IMR-90 (cell line): ENCODE results near the gene MYO3B. TPM values are rescaled to one million over a fixed set of nuclear protein-coding genes. Genes with fewer than 3 reads are reported as not detected.

Experiments used
- ATAC-seq: fragments of 200-7000 bp; cut with Tn5 transposase; 2 replicates; pipeline ENCODE4 v1.9.1; 2020; ENCODE audit warnings: low read depth, mild to moderate bottlenecking, moderate library complexity
- BruUV-seq: library from RNA; stranded (reverse); fragments of 400-500 nt; replicated peaks from 2 replicates; lab custom pipeline; 2021; lab: Mats Ljungman, UMichigan
- CTCF ChIA-PET: fragments of 300-600 bp; formaldehyde crosslinking; extraction: SDS; loops from one replicate; lab custom pipeline; 2021; ENCODE audit warnings: antibody characterized with exemption; lab: Yijun Ruan, JAX
- POLR2A ChIA-PET: fragments of 300-600 bp; sonication (Branson Sonifier 250); formaldehyde crosslinking; loops from one replicate; lab custom pipeline; 2022; ENCODE audit warnings: antibody characterized with exemption; ENCODE audit not compliant: unreplicated experiment; lab: Charles Lee
- DNase-seq: peaks from one replicate; pipeline ENCODE4 v3.0.0; 2013
- H2AFZ ChIP-seq: replicated peaks from 2 replicates; pipeline ENCODE3; 2013; ENCODE audit warnings: low read length, mild to moderate bottlenecking; ENCODE audit not compliant: poor library complexity
- H2AK5ac ChIP-seq: 2 replicates; pipeline ENCODE4 v1.6.1; 2013; ENCODE audit warnings: low read depth, low read length, inconsistent platforms
- H2AK9ac ChIP-seq: replicated peaks from 2 replicates; pipeline ENCODE3; 2013; ENCODE audit warnings: mild to moderate bottlenecking, low read depth, low read length, moderate library complexity; ENCODE audit not compliant: poor library complexity
- H2BK120ac ChIP-seq: 2 replicates; pipeline ENCODE4 v1.6.1; 2013; ENCODE audit warnings: low read depth, low read length, inconsistent platforms
- H2BK15ac ChIP-seq: 3 replicates; pipeline ENCODE4 v1.6.1; 2013; ENCODE audit warnings: low read depth, low read length, inconsistent platforms
- H2BK20ac ChIP-seq: 2 replicates; pipeline ENCODE4 v1.6.1; 2013; ENCODE audit warnings: low read depth, mild to moderate bottlenecking, inconsistent platforms, low read length, moderate library complexity
- H2BK5ac ChIP-seq: 2 replicates; pipeline ENCODE4 v1.6.1; 2013; ENCODE audit warnings: mild to moderate bottlenecking, low read depth, low read length, inconsistent platforms; ENCODE audit not compliant: poor library complexity, severe bottlenecking
- H3K14ac ChIP-seq: replicated peaks from 2 replicates; pipeline ENCODE4 v1.6.1; 2013; ENCODE audit warnings: low read depth, low read length, inconsistent platforms
- H3K18ac ChIP-seq: 2 replicates; pipeline ENCODE4 v1.6.1; 2013; ENCODE audit warnings: low read depth, low read length, control low read depth
- H3K23ac ChIP-seq: 2 replicates; pipeline ENCODE4 v1.6.1; 2013; ENCODE audit warnings: low read depth, low read length, inconsistent platforms
- H3K27ac ChIP-seq: 2 replicates; pipeline ENCODE4 v1.5.1; 2013; ENCODE audit warnings: mild to moderate bottlenecking, control low read depth, low read length; ENCODE audit not compliant: insufficient read depth
- H3K27me3 ChIP-seq: 2 replicates; pipeline ENCODE4 v1.6.1; 2013; ENCODE audit warnings: low read length; ENCODE audit not compliant: control insufficient read depth, insufficient read depth
- H3K36me3 ChIP-seq: 2 replicates; pipeline ENCODE4 v1.6.1; 2013; ENCODE audit warnings: low read length, mixed read lengths; ENCODE audit not compliant: control insufficient read depth, insufficient read depth
- H3K4ac ChIP-seq: 2 replicates; pipeline ENCODE4 v1.6.1; 2013; ENCODE audit warnings: low read depth, low read length, inconsistent platforms
- H3K4me1 ChIP-seq: 2 replicates; pipeline ENCODE4 v1.6.1; 2013; ENCODE audit warnings: low read length, mixed read lengths; ENCODE audit not compliant: control insufficient read depth, insufficient read depth
- H3K4me2 ChIP-seq: 2 replicates; pipeline ENCODE4 v1.6.1; 2013; ENCODE audit warnings: low read depth, mild to moderate bottlenecking, control low read depth, low read length, moderate library complexity
- H3K4me3 ChIP-seq: 2 replicates; pipeline ENCODE4 v1.5.1; 2013; ENCODE audit warnings: low read depth, mild to moderate bottlenecking, control low read depth, low read length, moderate library complexity; ENCODE audit not compliant: insufficient read depth
- H3K56ac ChIP-seq: 2 replicates; pipeline ENCODE4 v1.6.1; 2013; ENCODE audit warnings: low read length, inconsistent platforms; ENCODE audit not compliant: insufficient read depth; ENCODE audit errors: extremely low read depth
- H3K79me1 ChIP-seq, 2 experiments: 2 replicates each; pipeline ENCODE4 v1.6.1; 2013; ENCODE audit warnings: low read length in 2 of 2, inconsistent platforms in 1 of 2, low read depth in 1 of 2
- H3K9ac ChIP-seq: 2 replicates; pipeline ENCODE4 v1.6.1; 2013; ENCODE audit warnings: low read depth, low read length, control low read depth
- H3K9me1 ChIP-seq: 2 replicates; pipeline ENCODE4 v1.6.1; 2013; ENCODE audit warnings: low read length, inconsistent platforms; ENCODE audit not compliant: insufficient read depth
- H3K9me3 ChIP-seq: 2 replicates; pipeline ENCODE4 v1.6.1; 2013; ENCODE audit warnings: low read length; ENCODE audit not compliant: control insufficient read depth, insufficient read depth
- H4K20me1 ChIP-seq: 2 replicates; pipeline ENCODE4 v1.6.1; 2013; ENCODE audit warnings: low read length, inconsistent platforms; ENCODE audit not compliant: insufficient read depth
- H4K5ac ChIP-seq: 2 replicates; pipeline ENCODE4 v1.6.1; 2013; ENCODE audit warnings: mild to moderate bottlenecking, low read depth, low read length, control low read depth
- H4K8ac ChIP-seq, 2 experiments: 2 replicates each; pipeline ENCODE4 v1.6.1; 2013; ENCODE audit warnings: low read depth in 2 of 2, low read length in 2 of 2, control low read depth in 1 of 2, inconsistent platforms in 1 of 2
- H4K91ac ChIP-seq: 2 replicates; pipeline ENCODE4 v1.6.1; 2013; ENCODE audit warnings: low read depth, low read length, inconsistent platforms; ENCODE audit not compliant: insufficient read depth
- BHLHE40 ChIP-seq: fragments of 150-350 bp; IDR thresholded peaks from 2 replicates; pipeline ENCODE4 v1.6.1; 2016; ENCODE audit warnings: mild to moderate bottlenecking, low read depth, low read length
- CEBPB ChIP-seq: IDR thresholded peaks from 2 replicates; pipeline ENCODE4 v1.6.1; 2012; ENCODE audit warnings: low read depth, low read length, improper control_type of control experiment
- CHD1 ChIP-seq: IDR thresholded peaks from 2 replicates; pipeline ENCODE4 v1.6.1; 2012; ENCODE audit warnings: low read depth, low read length, improper control_type of control experiment
- FOS ChIP-seq: fragments of 150-350 bp; IDR thresholded peaks from 2 replicates; pipeline ENCODE4 v1.6.1; 2016; ENCODE audit warnings: low read depth, low read length
- MAFK ChIP-seq: IDR thresholded peaks from 2 replicates; pipeline ENCODE4 v1.6.1; 2012; ENCODE audit warnings: low read depth, low read length, improper control_type of control experiment
- MAZ ChIP-seq: IDR thresholded peaks from 2 replicates; pipeline ENCODE4 v1.6.1; 2012; ENCODE audit warnings: low read depth, mild to moderate bottlenecking, low read length, improper control_type of control experiment, moderate library complexity, borderline replicate concordance
- MXI1 ChIP-seq: IDR thresholded peaks from 2 replicates; pipeline ENCODE4 v1.6.1; 2012; ENCODE audit warnings: low read depth, mild to moderate bottlenecking, low read length, moderate library complexity, borderline replicate concordance
- NFE2L2 ChIP-seq: fragments of 150-350 bp; IDR thresholded peaks from 2 replicates; pipeline ENCODE4 v1.6.1; 2016; ENCODE audit warnings: low read depth, mild to moderate bottlenecking, low read length
- POLR2A ChIP-seq: IDR thresholded peaks from 2 replicates; pipeline ENCODE4 v1.6.1; 2012; ENCODE audit warnings: mild to moderate bottlenecking, low read depth, low read length
- RAD21 ChIP-seq: IDR thresholded peaks from 2 replicates; pipeline ENCODE4 v1.6.1; 2012; ENCODE audit warnings: low read length, improper control_type of control experiment
- RCOR1 ChIP-seq: IDR thresholded peaks from 2 replicates; pipeline ENCODE4 v1.6.1; 2012; ENCODE audit warnings: mild to moderate bottlenecking, low read length, improper control_type of control experiment; ENCODE audit not compliant: insufficient replicate concordance
- RFX5 ChIP-seq: IDR thresholded peaks from 2 replicates; pipeline ENCODE4 v1.8.0; 2012; ENCODE audit warnings: low read depth, mild to moderate bottlenecking, low read length, moderate library complexity
- SMC3 ChIP-seq: fragments of 150-350 bp; IDR thresholded peaks from 2 replicates; pipeline ENCODE4 v1.6.1; 2016; ENCODE audit warnings: low read depth, mild to moderate bottlenecking, antibody characterized with exemption, low read length, moderate library complexity
- WGBS, 2 experiments: methylation state at CpG; one replicate each; pipeline versions ENCODE4 v1.1.5 to v1.1.7; 2013; ENCODE audit warnings: missing lambda C conversion rate in 2 of 2; ENCODE audit not compliant: insufficient read length in 1 of 2; ENCODE audit errors: extremely low coverage in 2 of 2; 5-methylcytosine and 5-hydroxymethylcytosine counted together
- dilution Hi-C: fragments of 300-500 bp; cut with HindIII; formaldehyde crosslinking; loops from one replicate; pipeline ENCODE4 v1.14.3; 2018; ENCODE audit warnings: low sequenced_read_pairs; ENCODE audit not compliant: unreplicated experiment
- in situ Hi-C: fragments of 300-500 bp; cut with MboI; formaldehyde crosslinking; loops from 3 replicates; pipeline ENCODE4 v1.14.3; 2019; ENCODE audit warnings: low sequenced_read_pairs, inconsistent platforms, mixed read lengths
- intact Hi-C: fragments of 100-400 bp; cut with micrococcal nuclease; formaldehyde crosslinking; loops from 2 replicates; pipeline ENCODE4 v1.10.0; 2022
- polyA plus RNA-seq, 3 experiments: library from polyadenylated mRNA; depleted of rRNA; stranded (reverse); fragments of >200 nt; gene quantifications; 2 replicates each; pipeline ENCODE4 v1.2.3, GENCODE V29; 2012; ENCODE audit warnings: low replicate concordance in 1 of 3
- total RNA-seq: library from RNA; depleted of rRNA; stranded (reverse); fragments of >200 nt; gene quantifications from 2 replicates; pipeline ENCODE4 v1.2.3, GENCODE V29; 2012
- TF ChIP-seq, protein P1 (sequence below): fragments of 150-350 bp; IDR thresholded peaks from 2 replicates; pipeline ENCODE4 v1.6.1; 2016; ENCODE audit warnings: low read depth, mild to moderate bottlenecking, low read length, moderate library complexity, borderline replicate concordance
- TF ChIP-seq, protein P2 (sequence below): fragments of 150-350 bp; IDR thresholded peaks from 2 replicates; pipeline ENCODE4 v1.6.1; 2017; ENCODE audit warnings: mild to moderate bottlenecking, antibody characterized with exemption, low read length, low read depth
- TF ChIP-seq, protein P3 (sequence below): conservative IDR thresholded peaks from 2 replicates; pipeline ENCODE4 v1.5.1; 2012; ENCODE audit warnings: mild to moderate bottlenecking, low read depth, low read length, improper control_type of control experiment

Gene MYO3B
- total and polyA plus RNA-seq, 2 of the 4 experiments (the other 2 are of a cell fraction), result 0.02 TPM; not detected in 1

DNA sequence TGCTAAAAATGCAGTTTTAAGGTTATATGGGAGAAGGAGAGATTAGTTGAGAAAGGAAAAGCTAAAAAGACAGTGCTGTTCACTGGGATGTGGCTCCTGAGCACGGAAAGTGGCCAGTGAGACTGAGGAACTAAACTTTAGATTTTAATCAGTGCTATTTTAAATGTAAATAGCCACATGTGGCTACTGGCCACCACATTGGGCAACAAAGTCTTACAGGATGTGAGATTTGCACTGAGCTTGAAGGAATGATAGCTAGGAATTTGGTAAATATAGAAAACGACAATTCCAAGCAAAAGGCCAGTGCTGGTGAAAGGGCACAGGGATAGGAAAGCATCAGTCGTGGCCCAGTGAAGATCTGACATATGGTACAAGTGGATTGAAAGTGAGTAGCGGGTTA is 523.1 kb downstream of the MYO3B start:
- H2BK120ac ChIP-seq, result no peak overlapping the region
- no peak for DNase-seq
- H3K36me3 ChIP-seq, result no peaks in the 10 kb centered on the region
- H3K9ac ChIP-seq, result no peak overlapping the region
- H3K23ac ChIP-seq, result no peak overlapping the region
- dilution Hi-C loops, result no loop called here
- H3K27me3 ChIP-seq, result 0 out of 2 replicates have a peak, but pooled peaks cover 2% of the 10 kb centered on the region
- H3K27ac ChIP-seq, result no peak overlapping the region
- H3K14ac ChIP-seq, result no peak overlapping the region
- no peak overlapping the region for H3K56ac ChIP-seq
- no TSS peak for BruUV-seq
- TF ChIP-seq, protein P1, sequence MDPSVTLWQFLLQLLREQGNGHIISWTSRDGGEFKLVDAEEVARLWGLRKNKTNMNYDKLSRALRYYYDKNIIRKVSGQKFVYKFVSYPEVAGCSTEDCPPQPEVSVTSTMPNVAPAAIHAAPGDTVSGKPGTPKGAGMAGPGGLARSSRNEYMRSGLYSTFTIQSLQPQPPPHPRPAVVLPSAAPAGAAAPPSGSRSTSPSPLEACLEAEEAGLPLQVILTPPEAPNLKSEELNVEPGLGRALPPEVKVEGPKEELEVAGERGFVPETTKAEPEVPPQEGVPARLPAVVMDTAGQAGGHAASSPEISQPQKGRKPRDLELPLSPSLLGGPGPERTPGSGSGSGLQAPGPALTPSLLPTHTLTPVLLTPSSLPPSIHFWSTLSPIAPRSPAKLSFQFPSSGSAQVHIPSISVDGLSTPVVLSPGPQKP, result no peak
- TF ChIP-seq RCOR1 (no peak), MAFK (no peak), POLR2A (no peak), NFE2L2 (no peak), BHLHE40 (no peak), MXI1 (no peak), MAZ (no peak), SMC3 (no peak), RFX5 (no peak), CHD1 (no peak), RAD21 (no peak), CEBPB (no peak), FOS (no peak)
- TF ChIP-seq, protein P2, sequence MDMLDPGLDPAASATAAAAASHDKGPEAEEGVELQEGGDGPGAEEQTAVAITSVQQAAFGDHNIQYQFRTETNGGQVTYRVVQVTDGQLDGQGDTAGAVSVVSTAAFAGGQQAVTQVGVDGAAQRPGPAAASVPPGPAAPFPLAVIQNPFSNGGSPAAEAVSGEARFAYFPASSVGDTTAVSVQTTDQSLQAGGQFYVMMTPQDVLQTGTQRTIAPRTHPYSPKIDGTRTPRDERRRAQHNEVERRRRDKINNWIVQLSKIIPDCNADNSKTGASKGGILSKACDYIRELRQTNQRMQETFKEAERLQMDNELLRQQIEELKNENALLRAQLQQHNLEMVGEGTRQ, result no peak
- TF ChIP-seq, protein P3, sequence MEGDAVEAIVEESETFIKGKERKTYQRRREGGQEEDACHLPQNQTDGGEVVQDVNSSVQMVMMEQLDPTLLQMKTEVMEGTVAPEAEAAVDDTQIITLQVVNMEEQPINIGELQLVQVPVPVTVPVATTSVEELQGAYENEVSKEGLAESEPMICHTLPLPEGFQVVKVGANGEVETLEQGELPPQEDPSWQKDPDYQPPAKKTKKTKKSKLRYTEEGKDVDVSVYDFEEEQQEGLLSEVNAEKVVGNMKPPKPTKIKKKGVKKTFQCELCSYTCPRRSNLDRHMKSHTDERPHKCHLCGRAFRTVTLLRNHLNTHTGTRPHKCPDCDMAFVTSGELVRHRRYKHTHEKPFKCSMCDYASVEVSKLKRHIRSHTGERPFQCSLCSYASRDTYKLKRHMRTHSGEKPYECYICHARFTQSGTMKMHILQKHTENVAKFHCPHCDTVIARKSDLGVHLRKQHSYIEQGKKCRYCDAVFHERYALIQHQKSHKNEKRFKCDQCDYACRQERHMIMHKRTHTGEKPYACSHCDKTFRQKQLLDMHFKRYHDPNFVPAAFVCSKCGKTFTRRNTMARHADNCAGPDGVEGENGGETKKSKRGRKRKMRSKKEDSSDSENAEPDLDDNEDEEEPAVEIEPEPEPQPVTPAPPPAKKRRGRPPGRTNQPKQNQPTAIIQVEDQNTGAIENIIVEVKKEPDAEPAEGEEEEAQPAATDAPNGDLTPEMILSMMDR, result no peak
- no peak overlapping the region for H4K5ac ChIP-seq
- no peaks in the 10 kb centered on the region for H4K20me1 ChIP-seq
- no peak overlapping the region for H2BK5ac ChIP-seq
- H3K18ac ChIP-seq, result no peak overlapping the region
- no peak overlapping the region for H3K4me2 ChIP-seq
- no peaks in the 10 kb centered on the region for H3K4me1 ChIP-seq
- no peak overlapping the region for H4K8ac ChIP-seq
- intact Hi-C loops, result loop anchor here (10.0 kb wide), 1 partner anchor 296 kb away; no protein-coding TSS in a partner anchor
- CTCF ChIA-PET, result interaction anchor here (0.6 kb wide), 1 partner anchor 199 kb away, joined by 7 read pairs; no protein-coding TSS in a partner anchor
- in situ Hi-C loops, result no loop called here
- no peaks in the 10 kb centered on the region for H3K9me1 ChIP-seq
- no peak overlapping the region for H2AFZ ChIP-seq
- no peak overlapping the region for H4K91ac ChIP-seq
- ATAC-seq, result no peak
- no peak overlapping the region for H2AK9ac ChIP-seq
- POLR2A ChIA-PET, result no interaction called here
- 0% methylated on average over 1 of the region's 4 CpGs; no CpG with 5 or more reads in 1 of the 2 experiments for WGBS, 2 experiments
- no peak overlapping the region for H3K4me3 ChIP-seq
- H2BK15ac ChIP-seq, result no peak overlapping the region
- no peaks in the 10 kb centered on the region for H3K79me1 ChIP-seq
- no peak overlapping the region for H2AK5ac ChIP-seq
- no peak overlapping the region for H3K4ac ChIP-seq
- H2BK20ac ChIP-seq, result no peak overlapping the region
- no peaks in the 10 kb centered on the region for H3K9me3 ChIP-seq
